GM23338 (cell line): ENCODE measurements around the gene CYP11A1. TPM values are rescaled to one million over a fixed set of nuclear protein-coding genes. Genes with fewer than 3 reads are reported as not detected.

Experiments used
- ATAC-seq: fragments of 200-7000 bp; cut with Tn5 transposase; 3 replicates; pipeline ENCODE4 v1.9.1; 2020
- DNase-seq: peaks from one replicate; pipeline ENCODE4 v3.0.0-alpha.2; 2015; ENCODE audit warnings: low spot score
- H2AFZ ChIP-seq: fragments of 200-600 bp; sonication (generic); 2 replicates; pipeline ENCODE4 v1.8.0; 2016; ENCODE audit warnings: antibody characterized with exemption, mild to moderate bottlenecking, moderate library complexity
- H3F3A ChIP-seq: fragments of 200-600 bp; sonication (generic); replicated peaks from 2 replicates; pipeline ENCODE4 v1.8.0; 2017; ENCODE audit warnings: antibody characterized with exemption, mixed run types, low read depth
- H3K27ac ChIP-seq: fragments of 200-600 bp; sonication (generic); 2 replicates; pipeline ENCODE4 v1.6.1; 2016; ENCODE audit warnings: low read depth
- H3K27me3 ChIP-seq: fragments of 200-600 bp; sonication (generic); 2 replicates; pipeline ENCODE4 v1.8.0; 2016; ENCODE audit warnings: mild to moderate bottlenecking, mixed run types, moderate library complexity; ENCODE audit not compliant: insufficient read depth
- H3K36me3 ChIP-seq: fragments of 200-600 bp; sonication (generic); 2 replicates; pipeline ENCODE4 v1.8.0; 2016; ENCODE audit warnings: mild to moderate bottlenecking; ENCODE audit not compliant: insufficient read depth
- H3K4me1 ChIP-seq: fragments of 200-600 bp; sonication (generic); 2 replicates; pipeline ENCODE4 v1.8.0; 2016; ENCODE audit warnings: mild to moderate bottlenecking, moderate library complexity; ENCODE audit not compliant: insufficient read depth
- H3K4me2 ChIP-seq: fragments of 200-600 bp; sonication (generic); 2 replicates; pipeline ENCODE4 v1.7.1; 2017; ENCODE audit warnings: mixed run types
- H3K4me3 ChIP-seq: fragments of 200-600 bp; sonication (generic); 2 replicates; pipeline ENCODE4 v1.6.1; 2016; ENCODE audit warnings: mixed run types
- H3K79me2 ChIP-seq: fragments of 200-600 bp; sonication (generic); replicated peaks from 2 replicates; pipeline ENCODE4 v1.8.0; 2017; ENCODE audit warnings: mild to moderate bottlenecking; ENCODE audit not compliant: insufficient read depth
- H3K9me2 ChIP-seq: fragments of 200-600 bp; sonication (generic); 2 replicates; pipeline ENCODE4 v1.8.0; 2017; ENCODE audit not compliant: insufficient read depth
- H4K20me1 ChIP-seq: fragments of 200-600 bp; sonication (generic); replicated peaks from 2 replicates; pipeline ENCODE4 v1.8.0; 2017; ENCODE audit warnings: mild to moderate bottlenecking; ENCODE audit not compliant: insufficient read depth
- H3K27ac Mint-ChIP-seq: 2 replicates; pipeline ENCODE4 v1.8.0; 2020; ENCODE audit warnings: inconsistent platforms, mild to moderate bottlenecking, moderate library complexity, mixed read lengths
- H3K27me3 Mint-ChIP-seq: 3 replicates; pipeline ENCODE4 v1.8.0; 2022; ENCODE audit warnings: low read depth, mild to moderate bottlenecking, moderate library complexity, mixed read lengths, inconsistent platforms; ENCODE audit not compliant: insufficient read depth, poor library complexity
- H3K36me3 Mint-ChIP-seq: 3 replicates; pipeline ENCODE4 v1.8.0; 2021; ENCODE audit warnings: low read depth, mild to moderate bottlenecking, inconsistent platforms, moderate library complexity, mixed read lengths
- H3K4me1 Mint-ChIP-seq: 3 replicates; pipeline ENCODE4 v1.8.0; 2020; ENCODE audit warnings: mild to moderate bottlenecking, inconsistent platforms, mixed read lengths
- H3K4me3 Mint-ChIP-seq: 3 replicates; pipeline ENCODE4 v1.8.0; 2021; ENCODE audit warnings: moderate library complexity, mild to moderate bottlenecking, inconsistent platforms, mixed read lengths
- H3K9me3 Mint-ChIP-seq: 3 replicates; pipeline ENCODE4 v1.8.0; 2020; ENCODE audit warnings: moderate library complexity, mild to moderate bottlenecking, inconsistent platforms, mixed read lengths
- CREB1 ChIP-seq: fragments of 250-450 bp; sonication (Bioruptor Pico); IDR thresholded peaks from 2 replicates; pipeline ENCODE4 v1.5.0; 2020; ENCODE audit warnings: low read depth, mild to moderate bottlenecking, moderate library complexity
- CTCF ChIP-seq, 2 experiments: fragments of 200-600 bp in 1 of 2; sonication (generic) in 1 of 2; conservative IDR thresholded peaks; 2 replicates each; pipeline versions ENCODE4 v1.5.1 to v1.6.1; 2016 to 2017; ENCODE audit warnings: antibody characterized with exemption in 2 of 2, low read depth in 2 of 2, mild to moderate bottlenecking in 2 of 2, moderate library complexity in 1 of 2
- EZH2 ChIP-seq: fragments of 200-600 bp; sonication (generic); IDR thresholded peaks from one replicate; pipeline ENCODE4 v1.8.0; 2017; ENCODE audit warnings: antibody characterized with exemption, mild to moderate bottlenecking, low read depth; ENCODE audit not compliant: unreplicated experiment
- POLR2AphosphoS5 ChIP-seq: IDR thresholded peaks from 2 replicates; pipeline ENCODE4 v1.6.1; 2016; ENCODE audit warnings: antibody characterized with exemption, low read depth
- REST ChIP-seq: IDR thresholded peaks from one replicate; pipeline ENCODE4 v1.6.1; 2018; ENCODE audit warnings: antibody characterized with exemption; ENCODE audit not compliant: unreplicated experiment
- ZNF331 ChIP-seq: fragments of 250-450 bp; sonication (Bioruptor Pico); IDR thresholded peaks from 2 replicates; pipeline ENCODE4 v1.5.0; 2020; ENCODE audit warnings: low read depth, mild to moderate bottlenecking, moderate library complexity
- ZNF462 ChIP-seq: fragments of 250-450 bp; sonication (Bioruptor Pico); IDR thresholded peaks from 2 replicates; pipeline ENCODE4 v1.5.0; 2020; ENCODE audit warnings: mild to moderate bottlenecking, moderate library complexity
- polyA plus RNA-seq: library from polyadenylated mRNA; unstranded; fragments of >200 nt; fragmentation: Nextera tagmentation; extraction: Ambion mirVana; gene quantifications from 2 replicates; pipeline ENCODE4 v1.2.1, GENCODE V29; 2016
- total RNA-seq: library from RNA; depleted of rRNA; stranded (reverse); fragments of >200 nt; shearing (Covaris generic); gene quantifications from 2 replicates; pipeline ENCODE4 v1.2.3, GENCODE V29; 2014

Gene CYP11A1
- total and polyA plus RNA-seq, 2 experiments from 2014 or later = 1.2 to 1.7 TPM

DNA sequence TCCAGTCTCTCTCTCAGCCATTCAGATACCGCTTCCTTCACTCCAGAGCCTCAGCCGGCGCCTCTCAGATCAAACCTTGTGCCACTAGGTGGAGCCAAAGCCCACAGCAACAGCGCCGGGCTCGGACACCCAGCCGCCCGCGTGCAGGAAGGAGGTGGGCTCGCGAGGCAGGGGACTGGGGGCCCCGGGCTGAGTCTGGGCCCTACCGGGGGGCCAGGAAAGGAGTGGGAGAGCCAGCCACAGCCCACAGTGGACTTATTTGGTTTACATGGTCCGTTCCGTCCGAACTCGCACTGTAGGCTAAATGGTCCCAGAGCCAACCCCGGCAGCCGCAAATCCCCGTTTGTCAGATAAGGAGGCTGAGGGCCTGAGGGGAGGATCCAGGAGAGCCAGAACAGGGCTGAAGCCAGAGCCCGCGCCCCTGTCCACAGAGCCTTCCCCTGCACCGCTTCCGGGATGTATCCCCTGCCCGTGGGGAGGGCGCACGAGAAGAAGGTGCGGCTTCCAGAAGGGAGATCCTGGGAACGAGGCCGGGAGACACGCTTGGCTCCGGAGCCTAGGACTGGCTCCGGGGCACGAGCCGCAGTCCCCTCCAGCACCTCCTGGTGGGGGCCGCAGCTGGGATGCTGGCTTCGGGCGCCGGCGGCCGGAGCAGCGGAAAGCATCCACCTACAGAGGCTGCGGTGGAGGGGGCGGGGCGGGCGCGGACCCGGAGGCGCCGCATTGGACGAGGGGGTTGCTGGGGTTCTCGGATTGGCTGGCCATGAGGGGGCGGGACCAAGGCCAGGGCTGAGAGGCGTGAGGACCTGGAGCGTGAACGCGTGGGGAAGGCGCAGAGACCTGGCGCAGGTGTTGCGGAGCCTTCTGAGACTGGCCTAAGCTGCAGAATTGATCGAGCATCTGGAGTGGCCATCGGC is 6.5 kb upstream of the CYP11A1 start:
- 0 out of 2 replicates have a peak overlapping the region, but pooled peaks have one; percentile 59 for H3K27ac ChIP-seq
- H3K36me3 ChIP-seq = no peaks in the 10 kb centered on the region
- H2AFZ ChIP-seq = peak overlapping the region; percentile 99
- TF ChIP-seq POLR2AphosphoS5 (peak; percentile 81), CTCF (conservative IDR thresholded peaks at IDR 0.05; ENCODE audit: low read depth in 2 of 2) (peak; percentile 86 to 96), EZH2 (no peak), CREB1 (CRISPR knock-in tag) (no peak), ZNF331 (no peak)
- H3K4me1 ChIP-seq = peaks cover 12% of the 10 kb centered on the region
- peak; percentile 98 for DNase-seq
- H3K4me3 Mint-ChIP-seq = peak overlapping the region; percentile 69
- peaks cover 16% of the 10 kb centered on the region for H3K27me3 Mint-ChIP-seq
- no peaks in the 10 kb centered on the region for H3K9me2 ChIP-seq
- H3K4me2 ChIP-seq = peak overlapping the region; percentile 94
- no peak overlapping the region for H3K27ac Mint-ChIP-seq
- H3K4me1 Mint-ChIP-seq = peaks cover 12% of the 10 kb centered on the region
- H4K20me1 ChIP-seq = no peaks in the 10 kb centered on the region
- no peaks in the 10 kb centered on the region; the same call in 1 of the 2 replicates for H3F3A ChIP-seq
- H3K36me3 Mint-ChIP-seq = no peaks in the 10 kb centered on the region
- no peaks in the 10 kb centered on the region for H3K79me2 ChIP-seq
- no peaks in the 10 kb centered on the region for H3K9me3 Mint-ChIP-seq
- ATAC-seq = peak; percentile 92
- no peaks in the 10 kb centered on the region for H3K27me3 ChIP-seq
- H3K4me3 ChIP-seq = peak overlapping the region; percentile 78

- DNase-seq (no peak), ATAC-seq (no peak; the same call in 2 of the 3 replicates)
- H3K27ac Mint-ChIP-seq = no peak overlapping the region
- no peaks in the 10 kb centered on the region for H3K9me3 Mint-ChIP-seq
- peaks cover 8% of the 10 kb centered on the region for H3K4me1 Mint-ChIP-seq
- Histone ChIP-seq H4K20me1 (no peaks in the 10 kb centered on the region), H3K9me2 (no peaks in the 10 kb centered on the region), H3K4me2 (peak overlapping the region; percentile 94), H3F3A (no peaks in the 10 kb centered on the region; the same call in 1 of the 2 replicates), H3K79me2 (no peaks in the 10 kb centered on the region), H3K27me3 (no peaks in the 10 kb centered on the region), H2AFZ (peak overlapping the region; percentile 43; the same call in 1 of the 2 replicates), H3K27ac (no peak overlapping the region), H3K36me3 (no peaks in the 10 kb centered on the region), H3K4me3 (peak overlapping the region; percentile 78), H3K4me1 (peaks cover 12% of the 10 kb centered on the region)
- peak overlapping the region; percentile 69; the same call in 2 of the 3 replicates for H3K4me3 Mint-ChIP-seq
- H3K36me3 Mint-ChIP-seq = no peaks in the 10 kb centered on the region
- peaks cover 17% of the 10 kb centered on the region for H3K27me3 Mint-ChIP-seq
- TF ChIP-seq REST (no peak), ZNF462 (no peak)
These were observed 5.7 kb upstream of the CYP11A1 start for GRCh38 chr15:74373056-74373650.
